Cardiac fibroblast (primary cell): ENCODE results near the gene SH3GLB1.
A peak's percentile ranks its signal among the peaks of the same experiment; 100 is the strongest.

Experiments used
- DNase-seq, 2 donors: peaks; one replicate each; pipeline versions ENCODE4 v3.0.0 to v3.0.0-alpha.2; 2010; ENCODE audit warnings: low read depth in 2 of 2
- H3K4me3 ChIP-seq, 2 donors: replicated peaks in 1 of 2; 1 replicate in 1 of 2; 2 replicates in 1 of 2; pipeline ENCODE4 v1.5.1; 2011; ENCODE audit warnings: low read depth in 2 of 2, low read length in 2 of 2, mild to moderate bottlenecking in 2 of 2, moderate library complexity in 1 of 2
- TF ChIP-seq, protein P1 (sequence below): IDR thresholded peaks from one replicate; pipeline ENCODE4 v1.5.1; 2011; ENCODE audit warnings: low read depth, mild to moderate bottlenecking, low read length, inconsistent platforms

The SH3GLB1 gene

DNA sequence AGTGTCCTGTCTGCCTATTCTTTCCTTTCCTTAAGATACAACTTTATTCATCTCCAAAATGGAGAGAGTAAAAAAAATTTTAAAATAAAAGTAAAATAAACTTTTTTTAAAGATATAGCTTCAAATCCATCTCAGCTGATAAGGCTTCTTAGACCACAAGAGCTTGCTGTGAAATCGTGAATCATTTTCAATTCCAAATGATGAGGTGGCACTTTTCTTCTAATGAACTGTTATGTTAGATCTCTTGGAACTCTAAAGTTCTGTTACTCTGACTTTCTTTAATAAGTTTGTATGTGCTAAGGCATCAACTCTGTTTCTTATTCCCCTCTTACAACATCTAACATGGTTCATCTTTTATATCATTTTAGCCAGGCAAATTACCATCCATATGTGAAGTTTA lies 4.5 kb downstream of the SH3GLB1 start:
- H3K4me3 ChIP-seq: no peak overlapping the region
- peak; percentile 25 to 29 for DNase-seq
- TF ChIP-seq, protein P1, sequence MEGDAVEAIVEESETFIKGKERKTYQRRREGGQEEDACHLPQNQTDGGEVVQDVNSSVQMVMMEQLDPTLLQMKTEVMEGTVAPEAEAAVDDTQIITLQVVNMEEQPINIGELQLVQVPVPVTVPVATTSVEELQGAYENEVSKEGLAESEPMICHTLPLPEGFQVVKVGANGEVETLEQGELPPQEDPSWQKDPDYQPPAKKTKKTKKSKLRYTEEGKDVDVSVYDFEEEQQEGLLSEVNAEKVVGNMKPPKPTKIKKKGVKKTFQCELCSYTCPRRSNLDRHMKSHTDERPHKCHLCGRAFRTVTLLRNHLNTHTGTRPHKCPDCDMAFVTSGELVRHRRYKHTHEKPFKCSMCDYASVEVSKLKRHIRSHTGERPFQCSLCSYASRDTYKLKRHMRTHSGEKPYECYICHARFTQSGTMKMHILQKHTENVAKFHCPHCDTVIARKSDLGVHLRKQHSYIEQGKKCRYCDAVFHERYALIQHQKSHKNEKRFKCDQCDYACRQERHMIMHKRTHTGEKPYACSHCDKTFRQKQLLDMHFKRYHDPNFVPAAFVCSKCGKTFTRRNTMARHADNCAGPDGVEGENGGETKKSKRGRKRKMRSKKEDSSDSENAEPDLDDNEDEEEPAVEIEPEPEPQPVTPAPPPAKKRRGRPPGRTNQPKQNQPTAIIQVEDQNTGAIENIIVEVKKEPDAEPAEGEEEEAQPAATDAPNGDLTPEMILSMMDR: no peak

DNA sequence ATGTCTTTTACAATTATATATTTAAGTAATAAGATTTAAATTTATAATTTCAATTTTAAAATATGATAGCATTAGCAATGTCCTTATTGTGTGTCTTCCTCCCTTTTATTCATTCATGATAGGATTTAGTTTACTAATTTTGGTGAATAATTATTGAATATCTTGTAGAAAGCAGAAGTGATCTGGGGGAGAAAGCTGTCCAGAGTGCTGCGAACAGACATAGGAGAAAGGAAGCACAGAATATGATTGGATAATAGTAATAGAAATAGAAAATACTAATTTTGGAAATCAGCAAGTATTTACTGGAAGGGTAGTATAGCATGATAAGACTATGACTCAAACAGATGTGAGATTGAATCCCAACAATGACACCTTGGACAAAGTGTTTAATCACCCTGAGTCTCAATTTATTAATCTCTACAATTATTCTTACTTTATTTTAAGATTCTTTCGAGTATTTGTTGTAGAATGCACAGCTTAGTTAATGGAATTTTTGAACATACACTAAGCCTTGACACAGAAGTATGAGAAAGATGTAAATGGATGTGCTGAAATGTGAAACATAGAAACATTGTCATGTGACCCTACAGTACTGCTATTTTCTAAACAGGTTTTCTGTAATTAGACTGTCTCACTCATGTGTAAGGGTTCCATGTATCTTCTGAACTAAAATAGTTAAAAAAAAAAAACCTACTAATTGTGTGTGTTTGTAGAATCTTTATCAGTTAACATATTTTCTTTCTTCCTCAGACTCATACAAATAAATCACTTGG lies 7.9 kb downstream of the SH3GLB1 start:
- TF ChIP-seq, protein P1: no peak
- H3K4me3 ChIP-seq: no peak overlapping the region
- DNase-seq: no peak

DNA sequence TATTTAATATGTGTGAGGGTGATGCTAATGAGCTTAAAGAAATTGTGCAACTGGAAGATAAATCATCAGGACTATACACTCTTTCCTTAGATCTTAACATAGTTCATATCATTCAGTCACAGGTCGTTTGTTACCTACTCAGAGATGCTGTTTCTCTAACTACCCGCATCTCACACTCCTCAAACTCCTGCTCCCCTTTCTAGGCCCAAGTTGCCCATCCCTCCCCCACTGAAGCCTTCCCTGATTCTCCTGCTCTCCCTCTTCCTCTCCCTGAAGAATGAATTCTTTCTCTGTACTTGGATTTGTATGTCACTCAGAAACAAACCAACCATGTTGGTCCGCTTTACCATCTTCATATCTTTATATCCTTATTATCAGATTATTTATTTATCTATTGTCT lies 9.1 kb downstream of the SH3GLB1 start:
- H3K4me3 ChIP-seq: no peak overlapping the region
- TF ChIP-seq, protein P1: no peak
- DNase-seq: no peak

DNA sequence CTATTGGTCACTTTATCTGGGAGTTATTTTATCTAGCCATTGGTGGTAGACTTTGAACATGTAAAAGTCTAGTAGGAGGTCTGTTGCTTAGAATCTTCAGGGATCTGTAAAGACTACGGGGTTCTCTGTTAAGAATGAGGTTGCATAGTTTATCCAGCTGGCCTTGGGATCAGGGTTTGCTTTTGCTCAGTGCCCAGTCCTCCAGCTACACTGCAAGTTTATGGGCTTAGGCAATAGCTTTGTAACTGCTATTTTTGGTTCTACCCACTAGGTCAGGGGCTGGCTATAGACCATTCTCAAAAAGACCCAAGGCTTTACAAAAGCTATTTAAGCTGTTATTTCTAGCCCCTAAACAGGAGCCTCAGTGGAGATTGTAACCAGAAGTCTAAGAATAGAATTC lies 9.8 kb downstream of the SH3GLB1 start:
- TF ChIP-seq, protein P1: no peak
- no peak overlapping the region for H3K4me3 ChIP-seq
- DNase-seq: peak; percentile 12 to 15

DNA sequence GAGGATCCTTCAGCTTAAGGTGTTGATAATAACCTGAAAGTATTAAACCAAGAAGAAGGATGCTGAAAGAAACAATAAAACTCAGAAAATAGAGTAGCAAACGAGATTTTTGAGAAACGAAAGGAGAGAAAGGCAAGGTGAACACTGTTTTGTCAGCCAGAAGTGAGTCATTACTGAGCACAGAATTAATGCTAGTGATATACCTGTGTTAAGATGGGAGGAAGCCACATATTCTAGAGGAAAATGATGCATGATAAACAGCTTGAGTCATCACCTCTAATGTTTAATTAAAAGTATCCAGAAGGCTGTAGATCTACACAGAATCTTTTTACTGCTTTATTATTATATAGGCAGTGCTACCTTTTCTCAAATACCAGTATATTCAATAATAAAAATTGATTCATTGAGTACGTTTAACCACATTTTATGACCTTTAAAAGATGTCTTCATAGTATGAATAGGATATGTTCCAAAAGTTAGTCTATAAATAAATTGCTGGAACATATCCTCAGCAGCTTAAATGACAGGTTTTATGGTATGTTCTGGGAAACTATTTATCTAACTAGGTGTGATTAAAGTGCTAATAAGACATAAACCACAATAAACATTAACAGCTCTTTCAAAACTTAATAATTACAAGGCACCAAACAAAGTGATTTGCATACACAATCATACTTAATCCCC lies 10.3 kb downstream of the SH3GLB1 start:
- DNase-seq: no peak
- TF ChIP-seq, protein P1: no peak
- no peak overlapping the region for H3K4me3 ChIP-seq

DNA sequence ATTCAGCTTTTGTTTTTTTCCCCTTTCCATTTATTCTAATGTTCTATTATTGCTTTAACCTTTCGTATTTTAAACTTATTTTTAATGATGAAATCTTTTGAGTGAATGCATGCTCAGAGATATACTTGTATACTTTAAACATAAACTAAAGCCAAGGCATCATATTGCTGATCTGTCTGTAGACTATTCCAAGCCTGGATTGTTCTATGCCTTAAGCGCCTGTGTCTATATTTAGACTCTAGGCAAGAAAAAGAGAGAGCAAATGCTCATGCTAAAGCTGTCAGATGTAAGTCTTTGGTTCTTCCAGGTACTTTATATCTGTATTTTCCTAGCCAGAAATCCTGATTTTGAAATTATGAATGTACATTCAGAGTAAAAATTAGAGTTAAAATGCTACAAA lies 14.4 kb downstream of the SH3GLB1 start:
- H3K4me3 ChIP-seq: no peak overlapping the region
- DNase-seq: no peak
- TF ChIP-seq, protein P1: no peak
